ENCODE results near the gene PLEKHH1. TPM values are rescaled to one million over a fixed set of nuclear protein-coding genes. Genes with fewer than 3 reads are reported as not detected.

Gene PLEKHH1
- total RNA-seq, 1 experiment from 2014 or later = 35.3 TPM

DNA sequence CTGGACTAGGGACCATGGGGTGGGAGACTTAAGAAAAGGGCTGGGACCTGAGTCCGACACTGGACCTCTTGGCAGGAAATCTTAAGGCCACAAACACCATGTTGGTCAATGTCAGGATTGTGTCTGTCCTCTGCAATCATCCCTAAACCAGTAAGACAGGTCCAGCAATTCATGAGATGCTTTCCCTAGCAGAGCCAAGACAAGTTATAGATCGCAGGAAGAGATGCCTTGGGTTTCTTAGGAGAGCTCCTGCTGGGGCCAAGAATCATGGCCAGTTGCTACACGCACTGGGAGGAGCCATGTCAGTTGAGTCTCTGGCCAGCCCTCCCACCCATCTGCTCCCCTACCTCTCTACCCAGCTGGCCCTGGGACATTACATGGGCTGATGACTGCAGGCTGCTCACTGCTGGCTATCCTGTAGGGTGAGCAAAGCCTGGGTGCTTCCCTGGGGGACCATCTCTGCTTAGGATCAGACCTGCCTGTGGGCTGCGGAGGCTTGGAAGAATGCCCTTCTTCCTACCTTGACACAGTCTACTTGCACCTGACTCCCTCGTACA is 14.2 kb downstream of the PLEKHH1 start:
- H3K36me3 Mint-ChIP-seq (ENCODE audit: insufficient read depth in 1 of 3, low read depth in 3 of 3) = peaks cover 21 to 48% (median 44%) of the 10 kb centered on the region in 3 experiments; a peak in 6 of 7 replicates
- no peaks in the 10 kb centered on the region for H3K79me2 ChIP-seq (ENCODE audit: insufficient read depth, low read length)
- H2BK15ac ChIP-seq (ENCODE audit: low read depth, low read length) = no peak overlapping the region
- no peak overlapping the region for H2BK20ac ChIP-seq (ENCODE audit: low read depth, low read length, poor library complexity, severe bottlenecking)
- no peak overlapping the region for H2BK12ac ChIP-seq (ENCODE audit: insufficient read length, low read depth, low read length)
- H3K27me3 Mint-ChIP-seq (ENCODE audit: low read depth) = no peaks in the 10 kb centered on the region
- H4K20me1 ChIP-seq (ENCODE audit: control insufficient read depth, insufficient read depth, insufficient read length) = no peaks in the 10 kb centered on the region
- no peaks in the 10 kb centered on the region for H3K27me3 ChIP-seq (ENCODE audit: insufficient read depth, low read length)
- H2BK5ac ChIP-seq (ENCODE audit: insufficient read length, low read length) = no peak overlapping the region
- H2BK120ac ChIP-seq (ENCODE audit: low read depth, low read length, poor library complexity, severe bottlenecking) = no peak overlapping the region
- H3K4me2 ChIP-seq (ENCODE audit: insufficient read depth, insufficient read length, low read length) = no peak overlapping the region
- H3K27ac ChIP-seq (ENCODE audit: insufficient read length, low read depth, low read length) = no peak overlapping the region
- H4K8ac ChIP-seq (replicated peaks; ENCODE audit: insufficient read length, low read depth, low read length) = no peak overlapping the region
- no peak overlapping the region for H3K56ac ChIP-seq (ENCODE audit: insufficient read length, low read depth, low read length)
- H3K4me1 ChIP-seq (ENCODE audit: insufficient read depth, low read length) = no peaks in the 10 kb centered on the region
- H3K18ac ChIP-seq (ENCODE audit: insufficient read length, low read depth, low read length) = no peak overlapping the region
- no peak overlapping the region for H4K5ac ChIP-seq (ENCODE audit: insufficient read length, low read depth, low read length)
- no peak overlapping the region for H3K23ac ChIP-seq (ENCODE audit: insufficient read length, low read depth, low read length)
- H3K14ac ChIP-seq (ENCODE audit: insufficient read depth, low read length) = no peak overlapping the region
- no peak overlapping the region for H2AFZ ChIP-seq (ENCODE audit: low read length)
- DNase-seq = no peak
- WGBS (ENCODE audit: extremely low coverage, insufficient read length, low lambda C conversion rate) = no CpG with 5 or more reads among the region's 5 CpGs
- no peak overlapping the region for H2AK5ac ChIP-seq (ENCODE audit: insufficient read length, low read length)
- no peaks in the 10 kb centered on the region for H3K9me3 ChIP-seq (ENCODE audit: control insufficient read depth, low read depth, low read length)
- H3K27ac Mint-ChIP-seq = peak overlapping the region in 1 of 3 experiments; percentile 2; a peak in 1 of 7 replicates
- no peak overlapping the region for H3K4ac ChIP-seq (ENCODE audit: low read depth, low read length)
- H3K9me3 Mint-ChIP-seq = peaks cover 0 to 2% of the 10 kb centered on the region in 2 experiments; a peak in 1 of 5 replicates
- H3K4me1 Mint-ChIP-seq = peaks cover 4% of the 10 kb centered on the region in 2 experiments
- no peak overlapping the region for H3K9ac ChIP-seq (ENCODE audit: extremely low read depth, insufficient read length, low read length)
- no peak overlapping the region for H3T11ph ChIP-seq (ENCODE audit: low read length)
- no peaks in the 10 kb centered on the region for H3K79me1 ChIP-seq (ENCODE audit: insufficient read depth, low read depth, low read length, poor library complexity, severe bottlenecking)
- no peak overlapping the region for H4K91ac ChIP-seq (ENCODE audit: insufficient read length, low read depth, low read length)
- TF ChIP-seq, protein P1, sequence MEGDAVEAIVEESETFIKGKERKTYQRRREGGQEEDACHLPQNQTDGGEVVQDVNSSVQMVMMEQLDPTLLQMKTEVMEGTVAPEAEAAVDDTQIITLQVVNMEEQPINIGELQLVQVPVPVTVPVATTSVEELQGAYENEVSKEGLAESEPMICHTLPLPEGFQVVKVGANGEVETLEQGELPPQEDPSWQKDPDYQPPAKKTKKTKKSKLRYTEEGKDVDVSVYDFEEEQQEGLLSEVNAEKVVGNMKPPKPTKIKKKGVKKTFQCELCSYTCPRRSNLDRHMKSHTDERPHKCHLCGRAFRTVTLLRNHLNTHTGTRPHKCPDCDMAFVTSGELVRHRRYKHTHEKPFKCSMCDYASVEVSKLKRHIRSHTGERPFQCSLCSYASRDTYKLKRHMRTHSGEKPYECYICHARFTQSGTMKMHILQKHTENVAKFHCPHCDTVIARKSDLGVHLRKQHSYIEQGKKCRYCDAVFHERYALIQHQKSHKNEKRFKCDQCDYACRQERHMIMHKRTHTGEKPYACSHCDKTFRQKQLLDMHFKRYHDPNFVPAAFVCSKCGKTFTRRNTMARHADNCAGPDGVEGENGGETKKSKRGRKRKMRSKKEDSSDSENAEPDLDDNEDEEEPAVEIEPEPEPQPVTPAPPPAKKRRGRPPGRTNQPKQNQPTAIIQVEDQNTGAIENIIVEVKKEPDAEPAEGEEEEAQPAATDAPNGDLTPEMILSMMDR (conservative IDR thresholded peaks at IDR 0.05) = no peak
- H3K23me2 ChIP-seq (ENCODE audit: insufficient read length, low read depth, low read length, poor library complexity, severe bottlenecking) = no peaks in the 10 kb centered on the region
- no peak overlapping the region for H3K4me3 Mint-ChIP-seq

Measured in H9 (cell line).